Measurements from ENCODE around the gene ACY1. TPM values are rescaled to one million over a fixed set of nuclear protein-coding genes. Genes with fewer than 3 reads are reported as not detected.
A peak's percentile ranks its signal among the peaks of the same experiment; 100 is the strongest.

ACY1 gene
- 71.8 to 91.8 TPM (median 76.6 TPM) in 3 replicates for polyA plus RNA-seq
- polyA plus RNA-seq (2011; ENCODE audit: low read depth): 18.5 TPM
- 78.8 and 120 TPM in 2 replicates for polyA plus RNA-seq (2011; cell fraction: cytosol; rRNA removed)
- polyA plus RNA-seq (2011; cell fraction: nucleus; rRNA removed): 100 and 133 TPM in 2 replicates
- polyA plus RNA-seq (2012; ENCODE audit: low replicate concordance): 69.1 and 86.6 TPM in 2 replicates
- polyA minus RNA-seq: 89.2 to 310 TPM (median 100 TPM) in 3 replicates
- polyA minus RNA-seq (2011; cell fraction: cytosol; rRNA and poly(A)+ RNA removed): 154 TPM
- polyA minus RNA-seq (2011; cell fraction: nucleus; rRNA and poly(A)+ RNA removed): 37.4 and 52.6 TPM in 2 replicates

- Histone ChIP-seq H3K9ac (ENCODE audit: control insufficient read depth, extremely low read depth, insufficient read depth, low read length) (peak within 1 kb of the TSS; percentile 86), H2AFZ (ENCODE audit: control insufficient read depth, low read length) (peak within 1 kb of the TSS; percentile 60), H3K4me1 (ENCODE audit: control insufficient read depth, extremely low read depth, insufficient read depth, low read length) (peaks cover 17% of the 10 kb centered on the region), H3K9me3 (ENCODE audit: control insufficient read depth, low read depth, low read length) (no peaks in the 10 kb centered on the region), H3K79me2 (ENCODE audit: control insufficient read depth, insufficient read depth, low read length) (peaks cover 4% of the 10 kb centered on the region), H3K27me3 (ENCODE audit: control insufficient read depth, extremely low read depth, insufficient read depth, low read length) (no peaks in the 10 kb centered on the region), H4K20me1 (ENCODE audit: control insufficient read depth, extremely low read depth, insufficient read depth, low read length) (no peaks in the 10 kb centered on the region), H3K27ac (ENCODE audit: control insufficient read depth, insufficient read depth, low read length) (peak within 1 kb of the TSS; percentile 68), H3K4me3 (ENCODE audit: control insufficient read depth in 2 of 3, extremely low read depth in 1 of 3, insufficient read depth in 2 of 3, low read depth in 1 of 3, low read length in 3 of 3) (peak within 1 kb of the TSS; percentile 48 to 77 (median 77)), H3K36me3 (ENCODE audit: control insufficient read depth in 2 of 2, extremely low read depth in 1 of 2, insufficient read depth in 2 of 2, low read length in 2 of 2) (peaks cover 0 to 2% of the 10 kb centered on the region in 2 experiments), H3K9me1 (ENCODE audit: control insufficient read depth, extremely low read depth, insufficient read depth, low read length) (no peaks in the 10 kb centered on the region), H3K4me2 (ENCODE audit: control insufficient read depth, extremely low read depth, insufficient read depth, low read depth, low read length) (peak within 1 kb of the TSS; percentile 88)
- DNase-seq (ENCODE audit: low read depth, low spot score) (no peak), FAIRE-seq (no peak)
- no peak for TF ChIP-seq CTCF (optimal IDR thresholded peaks at IDR 0.05 in 1 of 3, IDR thresholded peaks at IDR 0.05 in 1 of 3, conservative IDR thresholded peaks at IDR 0.05 in 1 of 3; ENCODE audit: extremely low read depth in 1 of 3, insufficient read depth in 2 of 3, low read length in 3 of 3)
- no peak for TF ChIP-seq EZH2 (IDR thresholded peaks at IDR 0.05; ENCODE audit: low read length)
- dilution Hi-C loops (cut with MboI; ENCODE audit: extremely low pct_ligation_motif_present, low sequenced_read_pairs): no loop called here
Measured at GRCh38 chr3:51982838-51983577, at the start of gene ACY1. ACY1 (plus strand) TSS chr3:51983535; CDS start chr3:51984065, 530 bp downstream.

- FAIRE-seq: no peak
- Histone ChIP-seq H3K27me3 (ENCODE audit: control insufficient read depth, extremely low read depth, insufficient read depth, low read length) (no peaks in the 10 kb centered on the region), H3K9ac (ENCODE audit: control insufficient read depth, extremely low read depth, insufficient read depth, low read length) (no peak overlapping the region), H3K4me3 (ENCODE audit: control insufficient read depth in 2 of 3, extremely low read depth in 1 of 3, insufficient read depth in 2 of 3, low read depth in 1 of 3, low read length in 3 of 3) (no peak overlapping the region), H2AFZ (ENCODE audit: control insufficient read depth, low read length) (no peak overlapping the region), H3K79me2 (ENCODE audit: control insufficient read depth, insufficient read depth, low read length) (peaks cover 7% of the 10 kb centered on the region), H3K27ac (ENCODE audit: control insufficient read depth, insufficient read depth, low read length) (no peak overlapping the region), H3K4me1 (ENCODE audit: control insufficient read depth, extremely low read depth, insufficient read depth, low read length) (no peaks in the 10 kb centered on the region), H3K9me3 (ENCODE audit: control insufficient read depth, low read depth, low read length) (no peaks in the 10 kb centered on the region), H3K36me3 (ENCODE audit: control insufficient read depth in 2 of 2, extremely low read depth in 1 of 2, insufficient read depth in 2 of 2, low read length in 2 of 2) (peaks cover 32 to 48% of the 10 kb centered on the region in 2 experiments), H3K4me2 (ENCODE audit: control insufficient read depth, extremely low read depth, insufficient read depth, low read depth, low read length) (no peak overlapping the region), H3K9me1 (ENCODE audit: control insufficient read depth, extremely low read depth, insufficient read depth, low read length) (no peaks in the 10 kb centered on the region), H4K20me1 (ENCODE audit: control insufficient read depth, extremely low read depth, insufficient read depth, low read length) (peaks cover 6% of the 10 kb centered on the region)
- dilution Hi-C loops (cut with MboI; ENCODE audit: extremely low pct_ligation_motif_present, low sequenced_read_pairs): no loop called here
- TF ChIP-seq EZH2 (IDR thresholded peaks at IDR 0.05; ENCODE audit: low read length) (no peak), CTCF (optimal IDR thresholded peaks at IDR 0.05 in 1 of 3, IDR thresholded peaks at IDR 0.05 in 1 of 3, conservative IDR thresholded peaks at IDR 0.05 in 1 of 3; ENCODE audit: extremely low read depth in 1 of 3, insufficient read depth in 2 of 3, low read length in 3 of 3) (no peak)
- DNase-seq (ENCODE audit: low read depth, low spot score): no peak
Measured at GRCh38 chr3:51934139-51934850, 49.0 kb upstream of the ACY1 start.
